A549 (cell line): ENCODE results near the gene HARBI1.

Experiments
- BHLHE40 ChIP-seq: IDR thresholded peaks from 2 replicates; pipeline ENCODE4 v1.6.1; 2012; ENCODE audit warnings: low read depth, low read length, inconsistent platforms
- CHD2 ChIP-seq: fragments of 150-350 bp; IDR thresholded peaks from 2 replicates; pipeline ENCODE4 v1.6.1; 2014; ENCODE audit warnings: low read length; ENCODE audit not compliant: partially characterized antibody
- CTCF ChIP-seq: fragments of >200 bp; sonication (Bioruptor Twin); formaldehyde crosslinking; IDR thresholded peaks from 3 replicates; pipeline ENCODE4 v1.5.1; 2016
- KDM5A ChIP-seq: fragments of 200-600 bp; sonication (generic); IDR thresholded peaks from 2 replicates; pipeline ENCODE4 v1.6.1; 2016; ENCODE audit warnings: antibody characterized with exemption, mild to moderate bottlenecking
- MAX ChIP-seq: IDR thresholded peaks from 2 replicates; pipeline ENCODE4 v1.6.1; 2012
- MAZ ChIP-seq: fragments of 150-350 bp; IDR thresholded peaks from 2 replicates; pipeline ENCODE4 v1.6.1; 2014; ENCODE audit warnings: antibody characterized with exemption, low read depth, low read length, borderline replicate concordance
- NFE2L2 ChIP-seq: fragments of 150-350 bp; conservative IDR thresholded peaks from 2 replicates; pipeline ENCODE4 v1.6.1; 2014; ENCODE audit warnings: low read length
- POLR2A ChIP-seq: IDR thresholded peaks from 2 replicates; pipeline ENCODE4 v1.6.1; 2012; ENCODE audit warnings: mild to moderate bottlenecking, low read length
- RAD21 ChIP-seq, 2 experiments: fragments of >200 bp in 1 of 2; sonication (Bioruptor Twin) in 1 of 2; formaldehyde crosslinking in 1 of 2; IDR thresholded peaks in 1 of 2; conservative IDR thresholded peaks in 1 of 2; 2 replicates in 1 of 2; 3 replicates in 1 of 2; pipeline ENCODE4 v1.6.1; 2012 to 2018; ENCODE audit warnings: inconsistent platforms in 1 of 2
- RCOR1 ChIP-seq: fragments of 150-350 bp; IDR thresholded peaks from 2 replicates; pipeline ENCODE4 v1.6.1; 2014; ENCODE audit warnings: antibody characterized with exemption, low read length, low read depth

DNA sequence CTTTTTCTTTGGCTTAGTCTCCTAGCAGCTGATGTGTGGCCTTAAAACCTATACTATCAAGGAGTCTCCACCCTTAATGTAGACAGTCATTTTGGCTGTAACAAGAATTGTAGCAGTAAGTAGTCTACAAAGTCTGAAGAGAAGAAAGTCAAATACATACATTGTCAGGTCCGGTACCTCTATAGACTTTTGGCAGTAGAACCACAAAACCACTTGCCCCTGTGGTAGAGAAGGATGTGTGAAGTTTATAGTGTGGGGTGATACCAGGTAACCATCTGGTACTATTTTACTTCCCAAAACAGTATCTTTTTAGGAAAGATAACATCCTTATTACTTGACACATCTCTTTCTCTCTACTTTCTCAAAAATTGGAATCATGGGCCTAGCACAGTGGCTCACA lies 15.5 kb upstream of the HARBI1 start:
- TF ChIP-seq CHD2 (no peak), RAD21 (conservative IDR thresholded peaks at IDR 0.05 in 1 of 2, IDR thresholded peaks at IDR 0.05 in 1 of 2) (no peak), POLR2A (no peak), MAZ (no peak), KDM5A (no peak), BHLHE40 (no peak), CTCF (no peak), MAX (no peak), RCOR1 (no peak), NFE2L2 (no peak)
